SIG-M5 treated with dmso at 0.1 percent for 504 hours (cell line): Measurements from ENCODE around the gene PTTG1IP.
"Not testable (repeated sequence)": the region's sequence is repeated elsewhere in the genome, so short reads cannot be mapped to it uniquely, and the experiment has no call there.

Source experiments
- DNase-seq: peaks from one replicate; lab custom pipeline; 2025; ENCODE audit not compliant: unreplicated experiment; lab: John Stamatoyannopoulos, UW

PTTG1IP gene, protein sequence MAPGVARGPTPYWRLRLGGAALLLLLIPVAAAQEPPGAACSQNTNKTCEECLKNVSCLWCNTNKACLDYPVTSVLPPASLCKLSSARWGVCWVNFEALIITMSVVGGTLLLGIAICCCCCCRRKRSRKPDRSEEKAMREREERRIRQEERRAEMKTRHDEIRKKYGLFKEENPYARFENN

DNA sequence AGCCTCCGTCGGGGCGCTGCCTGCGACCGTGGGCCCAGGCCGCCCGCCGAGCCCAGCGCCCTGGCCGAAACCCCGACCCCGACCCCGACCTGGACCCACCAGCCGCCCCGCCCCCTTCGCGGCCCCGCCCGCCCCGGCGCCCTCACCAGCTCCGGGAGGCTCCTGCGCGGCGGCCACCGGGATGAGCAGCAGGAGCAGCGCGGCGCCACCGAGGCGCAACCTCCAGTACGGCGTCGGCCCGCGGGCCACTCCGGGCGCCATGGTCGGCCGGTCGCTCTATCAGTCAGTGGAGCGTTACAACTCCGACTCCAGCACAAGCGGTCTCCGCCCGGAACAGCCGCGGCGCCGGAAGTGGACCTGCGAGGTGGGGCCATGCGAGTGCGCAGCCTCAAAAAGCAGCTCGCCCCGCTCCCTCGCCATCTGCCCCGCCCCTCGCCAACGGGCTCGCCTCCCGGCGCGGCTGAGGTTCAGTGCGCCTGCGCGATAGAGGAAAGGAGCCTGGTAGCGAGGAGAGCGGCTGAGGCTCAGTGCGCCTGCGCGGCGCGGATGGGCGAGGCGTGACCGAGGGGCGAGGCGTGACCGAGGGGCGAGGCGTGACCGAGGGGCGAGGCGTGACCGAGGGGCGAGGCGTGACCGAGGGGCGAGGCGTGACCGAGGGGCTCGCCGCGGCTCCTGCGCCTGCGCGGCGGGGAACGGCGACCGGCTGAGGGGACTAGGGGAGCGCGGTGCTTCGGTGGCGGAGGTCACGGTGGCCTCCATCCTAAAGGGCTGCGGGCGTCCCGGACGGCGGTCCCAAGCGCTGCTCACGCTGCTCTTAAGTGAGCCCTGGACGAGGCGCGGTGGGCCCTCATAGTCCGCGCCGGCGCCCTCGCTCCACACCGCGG is at the start of gene PTTG1IP:
PTTG1IP (minus strand) TSS at position 335 of the 884 bp plus-strand sequence; CDS start at position 261, 74 bp downstream.
- DNase-seq: peak; percentile 95

DNA sequence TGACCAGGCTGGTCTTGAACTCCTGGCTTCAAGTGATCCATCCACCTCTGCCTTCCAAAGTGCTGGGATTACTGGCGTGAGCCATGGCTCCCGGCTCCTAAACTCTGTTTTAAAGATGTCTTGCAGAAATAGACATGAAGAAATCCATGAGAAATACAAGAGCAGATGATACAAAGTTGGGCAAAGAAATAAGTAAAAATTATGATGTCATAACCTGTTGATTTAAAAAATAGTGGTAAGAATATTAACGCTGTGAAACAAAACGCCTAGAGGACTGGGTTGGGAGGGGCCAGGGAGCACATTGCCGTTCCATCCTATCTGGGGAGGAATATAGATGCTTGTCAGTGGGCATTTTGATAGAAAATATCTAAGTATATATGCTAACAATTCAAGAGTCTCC is 48.4 kb upstream of the PTTG1IP start:
- DNase-seq: no peak

DNA sequence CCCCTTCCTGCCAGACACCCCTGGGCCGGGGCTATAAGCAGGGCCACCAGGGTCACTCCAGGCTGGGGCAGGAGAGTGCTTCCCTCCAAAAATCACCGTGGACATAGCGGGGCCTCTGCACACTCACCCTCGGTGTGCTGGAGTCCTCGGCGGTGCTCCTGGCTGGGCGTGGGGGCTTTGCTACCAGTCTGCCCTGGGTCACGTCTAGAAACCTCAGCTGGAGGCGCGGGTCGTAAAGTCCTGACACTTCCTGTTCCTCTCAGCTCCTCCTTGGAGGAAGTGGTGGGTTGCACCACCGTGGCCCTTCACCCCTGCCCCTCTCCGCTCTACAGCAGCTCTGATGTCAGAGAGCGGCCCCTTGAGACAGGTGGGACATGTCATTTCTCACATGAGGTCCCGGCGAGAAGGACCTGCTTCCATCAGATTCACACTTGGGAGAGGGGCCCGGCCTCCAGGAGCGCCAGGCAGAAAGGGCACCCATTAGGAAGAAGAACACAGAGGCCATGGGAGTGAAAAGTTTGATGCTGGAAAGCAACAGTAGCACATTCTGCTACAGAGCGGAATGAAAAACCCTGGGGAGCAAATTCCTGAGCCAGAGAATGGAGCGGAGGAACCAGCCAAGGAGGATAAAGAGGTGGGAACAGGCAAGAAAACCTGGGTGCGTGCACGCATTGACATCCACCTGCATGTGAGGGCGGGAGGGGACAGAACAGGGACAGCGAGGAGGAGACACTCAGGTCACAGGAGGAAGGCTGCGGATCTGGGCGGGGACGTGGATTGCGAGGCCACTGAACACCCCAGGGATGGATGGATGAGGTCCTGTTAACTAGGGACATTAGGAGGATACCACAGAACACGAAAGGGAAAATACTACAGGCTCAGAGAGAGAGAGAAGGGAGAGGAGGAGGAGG is 47.5 kb upstream of the PTTG1IP start, which contains the start of gene ITGB2:
ITGB2 (minus strand) TSS at position 206 of the 911 bp plus-strand sequence. CDS start 10,117 bp downstream, outside the sequence.
- peak; percentile 94 for DNase-seq

DNA sequence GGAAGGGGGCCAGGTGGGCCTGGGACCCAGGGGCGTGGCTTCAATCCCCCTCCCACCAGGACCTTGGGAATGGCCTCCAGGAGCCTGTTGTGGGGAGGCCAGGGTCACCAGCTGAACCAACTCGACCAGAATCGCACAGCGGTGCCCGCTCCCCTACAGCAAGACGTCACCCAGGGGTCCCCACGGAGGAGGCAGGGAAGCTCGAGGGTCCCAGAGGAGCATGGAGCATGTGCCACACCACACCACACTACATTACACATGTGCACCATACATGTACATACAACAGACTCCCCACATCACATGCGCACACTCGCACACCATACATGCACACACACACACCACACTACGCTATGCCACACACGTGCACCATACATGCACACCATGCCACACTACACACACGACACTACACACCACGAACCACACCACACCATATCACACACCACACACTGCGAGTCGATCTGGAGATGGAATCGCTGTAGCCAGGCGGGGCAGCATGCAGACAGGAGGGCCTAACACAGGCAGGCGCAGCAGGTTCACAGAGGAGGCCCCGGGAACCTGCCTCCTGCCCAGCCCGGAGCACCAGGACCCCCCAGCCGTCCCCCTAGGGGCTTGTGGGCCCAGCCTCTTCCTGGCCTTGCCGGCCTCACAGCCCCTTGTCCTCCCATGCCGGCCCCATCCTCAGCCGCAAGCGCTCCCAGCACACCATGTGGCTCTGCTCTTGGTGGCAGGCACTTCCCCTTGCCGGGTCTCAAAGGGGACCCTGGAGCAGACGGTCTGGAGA is 46.6 kb upstream of the PTTG1IP start:
- DNase-seq: peak; percentile 49

DNA sequence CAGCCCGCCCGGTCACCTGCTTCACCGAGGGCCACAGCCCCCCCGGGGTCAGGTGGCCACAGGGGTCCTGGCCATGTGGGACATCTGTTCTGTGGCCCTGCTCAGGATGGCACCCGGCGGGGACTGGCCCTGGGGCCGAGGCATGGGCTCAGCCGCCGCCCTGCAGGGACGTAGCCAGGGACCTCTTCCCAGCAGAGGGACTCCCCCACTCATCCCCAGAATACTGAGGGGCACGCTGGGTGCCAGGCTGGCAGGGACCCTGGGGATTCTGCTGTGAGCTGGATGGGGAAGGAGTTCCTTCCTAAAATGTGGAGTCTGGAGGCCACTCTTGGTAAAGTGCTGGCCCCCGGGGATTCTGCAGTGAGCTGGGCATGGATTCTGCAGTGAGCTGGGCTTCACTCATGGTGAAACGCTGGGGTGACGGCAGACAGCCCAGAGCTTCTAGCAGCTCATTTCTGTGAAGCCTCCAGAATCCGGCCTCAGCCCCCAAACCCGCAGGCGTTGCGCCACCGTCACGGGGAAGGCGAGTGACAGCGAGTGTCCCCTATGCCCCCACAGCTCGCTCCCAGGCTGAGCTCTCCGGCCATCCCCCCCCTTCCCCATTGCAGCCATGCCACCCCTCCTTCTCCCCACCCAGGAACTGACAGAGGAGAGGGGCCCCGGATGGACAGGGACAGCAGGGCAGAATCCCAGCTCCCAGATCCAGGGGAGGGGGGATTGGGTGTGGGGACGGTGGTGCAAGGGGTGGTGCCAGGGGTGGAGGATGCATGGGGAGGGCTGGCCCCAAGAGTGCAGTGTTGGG is 45.8 kb upstream of the PTTG1IP start:
- DNase-seq: peak; percentile 70

DNA sequence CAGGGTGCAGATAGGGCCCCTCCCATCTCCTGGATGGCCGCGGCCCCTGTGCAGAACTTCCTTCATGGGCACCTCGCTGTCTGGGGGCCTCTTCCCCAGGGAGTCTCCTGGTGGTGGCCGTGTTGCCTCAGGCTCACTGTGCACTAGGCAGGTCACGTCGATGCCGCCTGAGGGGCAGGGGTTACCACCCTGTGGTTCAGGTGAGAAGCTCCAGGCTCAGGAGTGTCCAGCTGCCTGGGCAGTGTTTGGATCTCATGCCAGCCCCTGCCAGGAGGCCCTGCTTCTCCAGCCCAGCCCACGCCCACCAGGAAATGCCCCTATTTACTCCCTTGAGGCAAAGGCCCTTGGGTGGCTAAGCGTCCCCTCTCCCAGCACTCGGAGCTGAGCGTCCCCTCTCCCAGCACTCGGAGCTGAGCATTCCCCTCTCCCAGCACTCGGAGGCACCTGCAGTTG is 45.1 kb upstream of the PTTG1IP start:
- DNase-seq: no peak

DNA sequence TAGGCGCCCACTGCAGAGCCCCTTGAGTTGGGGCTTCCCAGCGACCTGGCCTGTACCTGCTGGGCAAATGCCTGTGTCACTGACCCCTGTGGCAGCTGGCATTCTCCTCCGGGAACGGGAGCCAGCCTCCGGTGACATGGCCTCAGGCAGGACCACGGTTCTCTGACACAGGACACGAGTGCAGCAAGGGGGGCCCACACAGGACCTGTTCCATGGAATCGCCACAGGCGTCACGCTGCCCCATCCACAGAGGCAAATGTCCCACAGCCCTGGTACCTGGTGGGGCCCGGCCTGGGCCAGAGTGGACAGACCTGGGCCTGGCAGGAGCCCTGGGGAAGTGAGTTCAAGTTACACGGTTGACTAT is 44.6 kb upstream of the PTTG1IP start:
- no peak for DNase-seq

DNA sequence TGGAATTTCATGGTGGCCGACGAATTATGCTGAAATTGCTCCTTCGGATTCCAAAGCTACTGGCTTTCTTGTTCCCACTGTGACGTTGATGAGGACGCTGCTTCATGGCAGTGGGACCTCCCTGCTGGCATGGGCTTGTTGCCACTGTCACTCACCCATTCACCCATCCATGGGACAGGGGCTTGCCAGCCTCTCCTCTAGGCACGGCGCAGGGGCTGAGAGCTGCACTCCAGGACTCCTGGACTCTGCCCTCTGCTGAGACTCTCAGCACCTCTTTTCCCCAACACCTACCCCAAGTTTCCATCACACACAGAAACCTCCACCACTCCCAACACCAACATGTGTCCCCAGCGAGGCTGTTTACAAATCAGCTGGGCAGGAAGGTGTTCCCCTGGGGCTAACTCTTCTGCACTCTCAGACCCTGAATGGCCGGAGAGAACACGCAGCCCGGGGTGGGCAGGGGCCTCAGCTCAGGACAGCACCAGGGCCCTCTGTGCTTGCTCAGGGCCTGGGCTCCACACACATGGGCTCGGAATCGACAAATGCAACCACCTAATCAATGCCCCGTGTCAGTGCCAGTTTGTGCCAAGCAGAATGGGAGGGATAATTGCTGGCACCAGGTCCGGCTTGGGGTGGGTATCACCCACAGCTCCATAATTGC is 44.1 kb upstream of the PTTG1IP start:
- no peak for DNase-seq

DNA sequence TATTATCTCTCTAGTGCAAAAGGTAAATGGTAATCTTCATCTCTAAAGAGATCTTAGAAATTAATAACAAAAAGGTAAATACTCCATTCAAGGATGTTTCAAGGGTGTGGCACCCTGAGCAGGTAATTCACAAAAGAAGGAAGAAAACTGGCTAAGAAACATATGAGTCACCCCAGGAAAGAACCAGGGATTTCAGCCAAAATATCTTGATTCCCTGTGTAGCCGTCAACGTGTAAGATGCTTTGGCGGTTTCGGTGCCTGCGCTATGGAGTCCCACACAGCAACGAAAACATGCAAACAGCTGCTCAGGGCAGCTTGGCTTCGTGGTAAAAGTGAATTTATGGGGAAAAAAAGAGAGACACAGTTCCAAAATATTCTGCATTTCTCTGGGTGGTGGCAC is 43.5 kb upstream of the PTTG1IP start:
- no peak for DNase-seq

DNA sequence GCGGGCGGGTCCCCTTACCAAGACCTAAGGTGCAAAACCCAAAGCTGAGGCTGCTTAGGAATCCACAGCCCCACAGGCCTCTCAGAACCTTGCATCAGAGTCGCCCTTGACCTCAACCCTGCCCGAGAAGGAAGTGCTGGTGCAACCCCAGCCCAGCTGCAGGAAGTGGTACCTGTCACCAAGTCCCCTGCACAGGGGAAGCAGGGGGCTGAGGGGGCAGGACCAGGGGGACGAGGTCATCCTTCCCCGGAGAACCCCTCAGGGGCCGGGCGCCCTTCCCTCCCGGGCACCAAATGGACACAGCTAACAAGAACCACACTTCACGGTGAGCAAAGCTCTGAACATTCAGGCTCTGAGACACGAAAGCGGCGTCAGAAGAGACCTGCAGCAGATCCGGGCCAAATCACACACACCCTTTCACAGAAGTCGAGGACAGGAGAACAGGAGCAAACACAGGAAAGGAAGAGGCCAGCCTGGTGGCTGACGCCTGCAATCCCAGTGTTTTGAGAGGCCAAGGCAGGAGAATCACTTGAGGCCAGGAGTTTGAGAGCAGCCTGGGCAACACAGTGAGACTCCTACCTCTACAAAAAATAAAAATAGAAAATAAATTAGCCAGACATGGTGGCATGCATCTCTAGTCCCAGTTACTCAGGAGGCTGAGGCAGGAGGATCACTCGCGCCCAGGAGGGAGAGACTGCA is 40.8 kb upstream of the PTTG1IP start:
- peak; percentile 80 for DNase-seq

DNA sequence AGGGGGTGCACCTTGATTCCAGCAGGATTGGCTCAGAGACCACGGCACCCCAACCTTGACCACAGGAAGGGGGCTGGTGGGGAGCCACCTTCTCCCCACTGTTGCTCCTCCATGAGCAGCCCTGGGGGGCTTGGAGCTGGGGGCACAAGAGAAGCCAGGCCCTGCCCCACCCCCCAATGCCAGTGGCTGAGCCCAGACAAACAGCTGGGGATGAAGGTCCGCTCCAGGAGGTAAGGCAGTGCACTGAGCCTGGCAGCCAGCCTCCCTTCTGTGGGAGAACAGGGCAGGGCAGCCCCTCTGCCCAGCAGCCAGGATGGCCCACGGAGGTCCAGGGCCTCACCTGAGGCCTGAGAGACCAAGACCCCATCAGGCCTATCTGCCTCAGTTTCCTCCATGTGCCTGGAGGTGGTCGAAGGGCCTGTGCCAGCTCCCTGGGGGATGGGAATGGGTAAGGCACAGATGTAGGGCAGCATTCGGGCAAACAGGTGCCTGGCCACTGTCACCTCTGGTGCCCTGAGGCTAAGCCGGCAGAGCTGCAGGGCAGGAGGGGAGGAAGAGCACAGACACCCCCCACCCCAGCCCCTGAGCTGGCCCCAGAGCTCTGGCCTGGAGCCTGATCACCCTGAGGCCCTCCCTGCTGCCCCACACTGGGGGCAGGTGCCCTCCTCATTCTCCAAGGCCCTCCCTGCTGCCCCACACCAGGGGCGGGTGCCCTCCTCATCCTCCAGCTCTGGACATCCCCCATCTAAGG is 40.1 kb upstream of the PTTG1IP start:
- DNase-seq: no peak

DNA sequence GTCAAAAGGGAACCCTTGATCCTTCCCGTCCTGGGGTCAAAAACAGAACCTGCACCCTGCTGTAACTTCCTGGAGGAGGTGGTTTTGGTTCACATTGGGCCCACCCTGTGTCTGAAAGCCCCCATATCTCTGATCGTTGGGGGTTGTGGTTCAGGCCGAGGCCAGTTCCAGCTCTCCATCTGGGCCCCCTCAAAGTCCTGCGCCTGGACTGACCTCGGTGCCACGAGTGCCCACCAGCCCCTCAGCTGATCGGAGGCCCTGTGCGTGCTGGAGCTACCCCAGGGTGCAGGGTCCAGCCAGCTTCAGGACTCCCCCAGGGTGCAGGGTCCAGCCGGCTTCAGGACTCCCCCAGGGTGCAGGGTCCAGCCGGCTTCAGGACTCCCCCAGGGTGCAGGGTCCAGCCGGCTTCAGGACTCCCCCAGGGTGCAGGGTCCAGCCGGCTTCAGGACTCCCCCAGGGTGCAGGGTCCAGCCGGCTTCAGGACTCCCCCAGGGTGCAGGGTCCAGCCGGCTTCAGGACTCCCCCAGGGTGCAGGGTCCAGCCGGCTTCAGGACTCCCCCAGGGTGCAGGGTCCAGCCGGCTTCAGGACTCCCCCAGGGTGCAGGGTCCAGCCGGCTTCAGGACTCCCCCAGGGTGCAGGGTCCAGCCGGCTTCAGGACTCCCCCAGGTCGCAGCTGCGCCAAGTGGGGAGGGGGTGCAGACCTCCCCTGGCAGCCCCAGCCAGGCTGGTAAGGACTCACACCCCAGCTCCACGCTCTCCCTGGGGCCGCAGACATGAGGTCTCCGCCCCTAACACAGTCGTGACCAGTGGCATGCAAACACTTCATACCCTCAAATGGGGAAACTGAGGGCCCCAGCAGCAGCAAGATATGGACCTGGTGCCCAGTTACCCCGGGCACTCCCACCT is 39.3 kb upstream of the PTTG1IP start:
- not testable (repeated sequence) for DNase-seq

DNA sequence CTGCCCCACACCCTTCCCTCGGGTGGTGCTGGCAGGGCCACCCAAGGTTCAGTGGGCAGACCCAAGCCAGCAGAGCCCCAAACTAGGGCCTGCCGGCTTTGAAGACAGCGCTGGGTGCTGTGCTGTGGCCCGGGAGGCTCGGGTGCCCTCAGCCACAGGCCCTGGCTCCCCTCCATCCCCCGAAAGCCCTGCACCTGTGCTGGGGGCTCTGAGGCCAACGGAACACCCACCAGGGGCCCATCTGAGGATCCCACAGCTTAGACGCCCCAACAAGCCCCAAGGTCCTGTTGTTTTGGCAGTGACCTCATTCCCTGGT is 38.6 kb upstream of the PTTG1IP start:
- no peak for DNase-seq

DNA sequence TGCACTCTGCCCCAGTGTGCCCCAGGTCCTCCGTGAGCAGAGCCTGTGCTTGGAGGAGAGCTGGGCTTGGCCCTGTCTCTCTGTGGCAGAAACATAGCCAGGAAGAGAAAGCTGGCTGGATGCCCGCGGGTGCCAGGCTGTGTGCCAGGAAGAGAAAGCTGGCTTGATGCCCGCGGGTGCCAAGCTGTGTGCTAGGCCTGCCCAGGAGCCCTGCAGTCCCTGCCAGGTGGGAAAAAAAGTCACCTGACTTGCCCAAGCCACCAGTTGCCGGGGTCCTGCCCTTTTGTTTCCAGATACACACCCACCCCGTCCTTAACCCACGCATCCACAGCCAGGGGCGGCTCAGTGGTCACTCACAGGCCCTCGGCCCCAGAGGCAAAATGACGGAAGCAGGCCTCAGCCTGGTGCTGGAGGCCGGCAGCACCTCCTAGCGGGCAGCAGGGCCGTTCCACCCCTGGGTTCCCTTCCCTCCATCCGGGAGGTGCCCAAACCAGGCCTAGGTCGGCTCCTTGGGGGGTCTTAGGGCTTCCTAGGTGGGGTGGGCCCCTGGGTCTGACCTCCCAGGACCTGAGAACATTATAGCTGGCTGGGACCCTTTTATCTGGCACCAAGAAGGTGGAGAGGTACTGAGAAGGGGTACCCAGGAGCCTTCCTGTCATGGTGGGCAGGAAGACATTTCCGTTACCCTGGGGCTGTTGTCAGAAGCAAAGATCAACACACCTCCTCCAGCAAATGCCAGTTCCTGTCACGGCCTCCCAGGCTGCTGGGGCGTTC is 38.1 kb upstream of the PTTG1IP start:
- peak; percentile 29 for DNase-seq

DNA sequence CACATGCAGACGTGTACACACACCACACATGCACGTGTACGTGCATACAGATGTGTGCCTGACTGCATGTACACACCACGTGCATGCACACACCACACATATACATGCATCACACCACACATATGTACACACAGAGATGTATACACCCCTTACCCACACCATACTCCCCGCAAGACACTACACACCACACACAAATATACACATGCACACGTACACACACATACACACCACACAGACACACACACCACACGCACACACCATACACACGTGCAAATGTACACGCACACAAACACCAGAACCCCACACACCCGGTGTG is 37.5 kb upstream of the PTTG1IP start:
- DNase-seq: no peak
